ENCODE results near the gene BEST2. TPM values are rescaled to one million over a fixed set of nuclear protein-coding genes. Genes with fewer than 3 reads are reported as not detected.

BEST2 gene
- total RNA-seq, 1 donor from 2014 or later: not detected

Small RNA genes within 50 kb of the gene (microRNA-seq; reads per million reads assigned to microRNA genes)
- gene MIR5684: not detected

Other genes with a start within 250 kb of the BEST2 start
- 19.5 TPM for gene ZNF564, start 200.3 kb upstream of the BEST2 start, total RNA-seq
- 8.6 TPM for gene ZNF490, start 141.0 kb upstream of the BEST2 start, total RNA-seq
- gene ZNF791, start 140.9 kb upstream of the BEST2 start, total RNA-seq: 48.2 TPM
- 76.4 TPM for gene MAN2B1, start 85.0 kb upstream of the BEST2 start, total RNA-seq
- 12.3 TPM for gene WDR83, start 85.0 kb upstream of the BEST2 start, total RNA-seq
- gene DHPS, start 69.9 kb upstream of the BEST2 start, total RNA-seq: 77.1 TPM
- gene GNG14, start 63.8 kb upstream of the BEST2 start, total RNA-seq: not detected
- 3.6 TPM for gene FBXW9, start 55.2 kb upstream of the BEST2 start, total RNA-seq
- 70.6 TPM for gene TNPO2, start 27.9 kb upstream of the BEST2 start, total RNA-seq
- 128 TPM for gene TRIR, start 17.1 kb upstream of the BEST2 start, total RNA-seq
- 30.1 TPM for gene GET3, start 14.3 kb upstream of the BEST2 start, total RNA-seq
- gene HOOK2, start 23.8 kb downstream of the BEST2 start, total RNA-seq: 45.1 TPM
- gene JUNB, start 39.7 kb downstream of the BEST2 start, total RNA-seq: 279 TPM
- 117 TPM for gene PRDX2, start 50.0 kb downstream of the BEST2 start, total RNA-seq
- gene THSD8, start 50.3 kb downstream of the BEST2 start, total RNA-seq: 2.4 TPM
- gene RNASEH2A, start 54.8 kb downstream of the BEST2 start, total RNA-seq: 5.1 TPM
- not detected for gene RTBDN, start 82.8 kb downstream of the BEST2 start, total RNA-seq
- gene MAST1, start 86.7 kb downstream of the BEST2 start, total RNA-seq: 0.31 TPM
- 26.7 TPM for gene DNASE2, start 129.7 kb downstream of the BEST2 start, total RNA-seq
- gene KLF1, start 135.4 kb downstream of the BEST2 start, total RNA-seq: 1.1 TPM
- gene GCDH, start 139.4 kb downstream of the BEST2 start, total RNA-seq: 24.4 TPM
- gene SYCE2, start 167.5 kb downstream of the BEST2 start, total RNA-seq: not detected
- gene FARSA, start 181.9 kb downstream of the BEST2 start, total RNA-seq: 33.7 TPM
- 454 TPM for gene CALR, start 186.8 kb downstream of the BEST2 start, total RNA-seq
- gene RAD23A, start 194.1 kb downstream of the BEST2 start, total RNA-seq: 102 TPM
- gene GADD45GIP1, start 205.4 kb downstream of the BEST2 start, total RNA-seq: 13.7 TPM
- gene DAND5, start 217.8 kb downstream of the BEST2 start, total RNA-seq: not detected
- 131 TPM for gene NFIX, start 243.7 kb downstream of the BEST2 start, total RNA-seq